GM23338 (cell line): Measurements from ENCODE around the gene ZNF511. TPM values are rescaled to one million over a fixed set of nuclear protein-coding genes. Genes with fewer than 3 reads are reported as not detected.

ENCODE experiments used
- ATAC-seq: fragments of 200-7000 bp; cut with Tn5 transposase; 3 replicates; pipeline ENCODE4 v1.9.1; 2020
- DNase-seq: peaks from one replicate; pipeline ENCODE4 v3.0.0-alpha.2; 2015; ENCODE audit warnings: low spot score
- H2AFZ ChIP-seq: fragments of 200-600 bp; sonication (generic); 2 replicates; pipeline ENCODE4 v1.8.0; 2016; ENCODE audit warnings: antibody characterized with exemption, mild to moderate bottlenecking, moderate library complexity
- H3F3A ChIP-seq: fragments of 200-600 bp; sonication (generic); replicated peaks from 2 replicates; pipeline ENCODE4 v1.8.0; 2017; ENCODE audit warnings: antibody characterized with exemption, mixed run types, low read depth
- H3K27ac ChIP-seq: fragments of 200-600 bp; sonication (generic); 2 replicates; pipeline ENCODE4 v1.6.1; 2016; ENCODE audit warnings: low read depth
- H3K27me3 ChIP-seq: fragments of 200-600 bp; sonication (generic); 2 replicates; pipeline ENCODE4 v1.8.0; 2016; ENCODE audit warnings: mild to moderate bottlenecking, mixed run types, moderate library complexity; ENCODE audit not compliant: insufficient read depth
- H3K36me3 ChIP-seq: fragments of 200-600 bp; sonication (generic); 2 replicates; pipeline ENCODE4 v1.8.0; 2016; ENCODE audit warnings: mild to moderate bottlenecking; ENCODE audit not compliant: insufficient read depth
- H3K4me1 ChIP-seq: fragments of 200-600 bp; sonication (generic); 2 replicates; pipeline ENCODE4 v1.8.0; 2016; ENCODE audit warnings: mild to moderate bottlenecking, moderate library complexity; ENCODE audit not compliant: insufficient read depth
- H3K4me2 ChIP-seq: fragments of 200-600 bp; sonication (generic); 2 replicates; pipeline ENCODE4 v1.7.1; 2017; ENCODE audit warnings: mixed run types
- H3K4me3 ChIP-seq: fragments of 200-600 bp; sonication (generic); 2 replicates; pipeline ENCODE4 v1.6.1; 2016; ENCODE audit warnings: mixed run types
- H3K79me2 ChIP-seq: fragments of 200-600 bp; sonication (generic); replicated peaks from 2 replicates; pipeline ENCODE4 v1.8.0; 2017; ENCODE audit warnings: mild to moderate bottlenecking; ENCODE audit not compliant: insufficient read depth
- H3K9me2 ChIP-seq: fragments of 200-600 bp; sonication (generic); 2 replicates; pipeline ENCODE4 v1.8.0; 2017; ENCODE audit not compliant: insufficient read depth
- H4K20me1 ChIP-seq: fragments of 200-600 bp; sonication (generic); replicated peaks from 2 replicates; pipeline ENCODE4 v1.8.0; 2017; ENCODE audit warnings: mild to moderate bottlenecking; ENCODE audit not compliant: insufficient read depth
- H3K27ac Mint-ChIP-seq: 2 replicates; pipeline ENCODE4 v1.8.0; 2020; ENCODE audit warnings: inconsistent platforms, mild to moderate bottlenecking, moderate library complexity, mixed read lengths
- H3K27me3 Mint-ChIP-seq: 3 replicates; pipeline ENCODE4 v1.8.0; 2022; ENCODE audit warnings: low read depth, mild to moderate bottlenecking, moderate library complexity, mixed read lengths, inconsistent platforms; ENCODE audit not compliant: insufficient read depth, poor library complexity
- H3K36me3 Mint-ChIP-seq: 3 replicates; pipeline ENCODE4 v1.8.0; 2021; ENCODE audit warnings: low read depth, mild to moderate bottlenecking, inconsistent platforms, moderate library complexity, mixed read lengths
- H3K4me1 Mint-ChIP-seq: 3 replicates; pipeline ENCODE4 v1.8.0; 2020; ENCODE audit warnings: mild to moderate bottlenecking, inconsistent platforms, mixed read lengths
- H3K4me3 Mint-ChIP-seq: 3 replicates; pipeline ENCODE4 v1.8.0; 2021; ENCODE audit warnings: moderate library complexity, mild to moderate bottlenecking, inconsistent platforms, mixed read lengths
- H3K9me3 Mint-ChIP-seq: 3 replicates; pipeline ENCODE4 v1.8.0; 2020; ENCODE audit warnings: moderate library complexity, mild to moderate bottlenecking, inconsistent platforms, mixed read lengths
- CREB1 ChIP-seq: fragments of 250-450 bp; sonication (Bioruptor Pico); IDR thresholded peaks from 2 replicates; pipeline ENCODE4 v1.5.0; 2020; ENCODE audit warnings: low read depth, mild to moderate bottlenecking, moderate library complexity
- CTCF ChIP-seq, 2 experiments: fragments of 200-600 bp in 1 of 2; sonication (generic) in 1 of 2; conservative IDR thresholded peaks; 2 replicates each; pipeline versions ENCODE4 v1.5.1 to v1.6.1; 2016 to 2017; ENCODE audit warnings: antibody characterized with exemption in 2 of 2, low read depth in 2 of 2, mild to moderate bottlenecking in 2 of 2, moderate library complexity in 1 of 2
- ETS1 ChIP-seq: IDR thresholded peaks from 2 replicates; pipeline ENCODE4 v1.6.1; 2016; ENCODE audit warnings: antibody characterized with exemption
- EZH2 ChIP-seq: fragments of 200-600 bp; sonication (generic); IDR thresholded peaks from one replicate; pipeline ENCODE4 v1.8.0; 2017; ENCODE audit warnings: antibody characterized with exemption, mild to moderate bottlenecking, low read depth; ENCODE audit not compliant: unreplicated experiment
- JUNB ChIP-seq: IDR thresholded peaks from one replicate; pipeline ENCODE4 v1.6.1; 2016; ENCODE audit warnings: antibody characterized with exemption; ENCODE audit not compliant: unreplicated experiment
- STAT1 ChIP-seq: IDR thresholded peaks from one replicate; pipeline ENCODE4 v1.6.1; 2016; ENCODE audit warnings: antibody characterized with exemption; ENCODE audit not compliant: unreplicated experiment
- ZNF114 ChIP-seq: fragments of 250-450 bp; sonication (Bioruptor Pico); IDR thresholded peaks from 2 replicates; pipeline ENCODE4 v1.5.0; 2020; ENCODE audit warnings: mild to moderate bottlenecking, moderate library complexity
- polyA plus RNA-seq: library from polyadenylated mRNA; unstranded; fragments of >200 nt; fragmentation: Nextera tagmentation; extraction: Ambion mirVana; gene quantifications from 2 replicates; pipeline ENCODE4 v1.2.1, GENCODE V29; 2016
- total RNA-seq: library from RNA; depleted of rRNA; stranded (reverse); fragments of >200 nt; shearing (Covaris generic); gene quantifications from 2 replicates; pipeline ENCODE4 v1.2.3, GENCODE V29; 2014
- TF ChIP-seq, protein P1 (sequence below): IDR thresholded peaks from one replicate; pipeline ENCODE4 v1.6.1; 2018; ENCODE audit warnings: antibody characterized with exemption; ENCODE audit not compliant: unreplicated experiment

The ZNF511 gene
- total and polyA plus RNA-seq, 2 experiments from 2014 or later = 41.3 to 104 TPM

DNA sequence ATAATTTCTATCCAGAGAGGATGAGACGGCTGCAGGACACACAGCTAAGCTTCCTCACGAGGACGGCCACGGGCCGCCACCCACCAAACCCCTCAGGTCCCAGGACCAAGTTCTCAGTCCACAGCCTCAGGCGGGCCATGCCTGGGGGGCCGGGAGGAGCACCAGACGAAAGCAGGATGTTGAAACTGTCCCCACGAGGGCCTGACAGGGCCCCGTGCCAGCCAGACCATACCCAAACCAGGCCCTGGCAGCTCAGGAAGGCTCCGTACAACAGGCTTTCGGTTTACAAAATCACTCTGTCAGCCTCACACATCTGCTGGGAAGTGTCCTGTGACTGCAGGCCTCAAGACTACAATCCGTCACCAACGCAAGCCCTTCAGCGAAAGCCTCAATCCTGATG lies 14.5 kb upstream of the ZNF511 start (continued):
- TF ChIP-seq ETS1 (no peak), STAT1 (no peak), CTCF (conservative IDR thresholded peaks at IDR 0.05; ENCODE audit: low read depth in 2 of 2) (no peak), CREB1 (CRISPR knock-in tag) (no peak), ZNF114 (CRISPR knock-in tag) (no peak), JUNB (no peak)
- TF ChIP-seq, protein P1, sequence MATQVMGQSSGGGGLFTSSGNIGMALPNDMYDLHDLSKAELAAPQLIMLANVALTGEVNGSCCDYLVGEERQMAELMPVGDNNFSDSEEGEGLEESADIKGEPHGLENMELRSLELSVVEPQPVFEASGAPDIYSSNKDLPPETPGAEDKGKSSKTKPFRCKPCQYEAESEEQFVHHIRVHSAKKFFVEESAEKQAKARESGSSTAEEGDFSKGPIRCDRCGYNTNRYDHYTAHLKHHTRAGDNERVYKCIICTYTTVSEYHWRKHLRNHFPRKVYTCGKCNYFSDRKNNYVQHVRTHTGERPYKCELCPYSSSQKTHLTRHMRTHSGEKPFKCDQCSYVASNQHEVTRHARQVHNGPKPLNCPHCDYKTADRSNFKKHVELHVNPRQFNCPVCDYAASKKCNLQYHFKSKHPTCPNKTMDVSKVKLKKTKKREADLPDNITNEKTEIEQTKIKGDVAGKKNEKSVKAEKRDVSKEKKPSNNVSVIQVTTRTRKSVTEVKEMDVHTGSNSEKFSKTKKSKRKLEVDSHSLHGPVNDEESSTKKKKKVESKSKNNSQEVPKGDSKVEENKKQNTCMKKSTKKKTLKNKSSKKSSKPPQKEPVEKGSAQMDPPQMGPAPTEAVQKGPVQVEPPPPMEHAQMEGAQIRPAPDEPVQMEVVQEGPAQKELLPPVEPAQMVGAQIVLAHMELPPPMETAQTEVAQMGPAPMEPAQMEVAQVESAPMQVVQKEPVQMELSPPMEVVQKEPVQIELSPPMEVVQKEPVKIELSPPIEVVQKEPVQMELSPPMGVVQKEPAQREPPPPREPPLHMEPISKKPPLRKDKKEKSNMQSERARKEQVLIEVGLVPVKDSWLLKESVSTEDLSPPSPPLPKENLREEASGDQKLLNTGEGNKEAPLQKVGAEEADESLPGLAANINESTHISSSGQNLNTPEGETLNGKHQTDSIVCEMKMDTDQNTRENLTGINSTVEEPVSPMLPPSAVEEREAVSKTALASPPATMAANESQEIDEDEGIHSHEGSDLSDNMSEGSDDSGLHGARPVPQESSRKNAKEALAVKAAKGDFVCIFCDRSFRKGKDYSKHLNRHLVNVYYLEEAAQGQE = no peak

GRCh38 chr10:133295426-133296320 lies 13.0 kb upstream of the ZNF511 start:
- no peak for ATAC-seq
- DNase-seq = no peak
- Histone ChIP-seq H3K36me3 (peaks cover 13% of the 10 kb centered on the region), H3K27ac (no peak overlapping the region), H2AFZ (no peak overlapping the region), H3K9me2 (no peaks in the 10 kb centered on the region), H3F3A (no peaks in the 10 kb centered on the region; the same call in 1 of the 2 replicates), H3K4me3 (no peak overlapping the region), H3K79me2 (no peaks in the 10 kb centered on the region), H4K20me1 (no peaks in the 10 kb centered on the region; the same call in 1 of the 2 replicates), H3K27me3 (no peaks in the 10 kb centered on the region), H3K4me1 (no peaks in the 10 kb centered on the region), H3K4me2 (no peak overlapping the region)
- H3K36me3 Mint-ChIP-seq = peaks cover 69% of the 10 kb centered on the region
- H3K4me3 Mint-ChIP-seq = no peak overlapping the region
- H3K4me1 Mint-ChIP-seq = no peaks in the 10 kb centered on the region
- no peak overlapping the region for H3K27ac Mint-ChIP-seq
- peaks cover 2% of the 10 kb centered on the region for H3K27me3 Mint-ChIP-seq
- H3K9me3 Mint-ChIP-seq = no peaks in the 10 kb centered on the region
- TF ChIP-seq CTCF (conservative IDR thresholded peaks at IDR 0.05; ENCODE audit: low read depth in 2 of 2) (no peak), EZH2 (no peak)
- TF ChIP-seq, protein P1 = no peak
